Activated CD8-positive, alpha-beta memory T cell treated with anti-CD3 and anti-CD28 coated beads for 1 hour (primary cell): ENCODE measurements around the gene NUDT1.

Experiments
- DNase-seq, 2 donors: peaks; one replicate each; pipeline ENCODE4 v3.0.0-alpha.2; 2020; ENCODE audit warnings: low read depth in 1 of 2; ENCODE audit errors: extremely low read depth in 1 of 2

Gene NUDT1

GRCh38 chr7:2241580-2242540 lies at the start of gene NUDT1, which contains the start of gene MRM2:
Gene NUDT1 (plus strand): TSS chr7:2242226. CDS start chr7:2244575, 2,349 bp downstream.
Gene MRM2 (minus strand): TSS chr7:2242205. CDS start chr7:2242169, 36 bp downstream.
- peak in 1 of 2 donors; percentile 59 for DNase-seq

- no peak for DNase-seq
Measured at GRCh38 chr7:2192831-2193534, 49.0 kb upstream of the NUDT1 start.

DNA sequence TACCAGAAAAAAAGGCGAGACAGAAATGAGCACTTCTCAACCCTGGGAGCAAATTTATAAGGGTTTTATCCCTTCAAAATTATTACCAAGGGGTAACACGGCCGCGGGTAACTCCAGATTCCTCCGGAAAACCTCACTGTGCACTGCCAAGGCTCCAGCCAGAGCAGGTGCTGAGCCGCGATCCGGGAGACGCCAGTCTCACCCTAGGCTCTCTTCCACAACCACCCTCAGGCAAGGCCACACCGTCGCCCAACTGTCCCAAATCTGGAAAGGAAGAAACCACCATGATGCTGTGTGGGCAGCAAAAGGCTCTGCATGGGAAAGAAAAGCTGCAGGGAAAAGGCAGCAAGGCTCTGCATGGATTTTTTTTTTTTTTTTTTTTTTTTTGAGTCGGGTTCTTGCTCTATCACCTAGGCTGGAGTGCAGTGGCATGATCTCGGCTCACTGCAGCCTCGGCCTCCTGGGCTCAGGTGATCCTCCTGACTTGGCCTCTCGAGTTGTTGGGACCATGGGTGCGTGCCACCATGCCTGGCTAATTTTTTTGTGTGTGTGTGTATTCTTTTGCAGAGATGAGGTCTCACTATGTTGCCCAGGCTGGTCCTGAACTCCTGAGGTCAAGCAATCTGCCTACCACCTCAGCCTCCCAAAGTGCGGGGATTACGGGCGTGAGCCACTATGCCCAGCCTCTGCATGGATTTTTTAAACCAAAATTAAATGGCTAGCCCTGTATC lies 48.3 kb upstream of the NUDT1 start:
- no peak for DNase-seq

DNA sequence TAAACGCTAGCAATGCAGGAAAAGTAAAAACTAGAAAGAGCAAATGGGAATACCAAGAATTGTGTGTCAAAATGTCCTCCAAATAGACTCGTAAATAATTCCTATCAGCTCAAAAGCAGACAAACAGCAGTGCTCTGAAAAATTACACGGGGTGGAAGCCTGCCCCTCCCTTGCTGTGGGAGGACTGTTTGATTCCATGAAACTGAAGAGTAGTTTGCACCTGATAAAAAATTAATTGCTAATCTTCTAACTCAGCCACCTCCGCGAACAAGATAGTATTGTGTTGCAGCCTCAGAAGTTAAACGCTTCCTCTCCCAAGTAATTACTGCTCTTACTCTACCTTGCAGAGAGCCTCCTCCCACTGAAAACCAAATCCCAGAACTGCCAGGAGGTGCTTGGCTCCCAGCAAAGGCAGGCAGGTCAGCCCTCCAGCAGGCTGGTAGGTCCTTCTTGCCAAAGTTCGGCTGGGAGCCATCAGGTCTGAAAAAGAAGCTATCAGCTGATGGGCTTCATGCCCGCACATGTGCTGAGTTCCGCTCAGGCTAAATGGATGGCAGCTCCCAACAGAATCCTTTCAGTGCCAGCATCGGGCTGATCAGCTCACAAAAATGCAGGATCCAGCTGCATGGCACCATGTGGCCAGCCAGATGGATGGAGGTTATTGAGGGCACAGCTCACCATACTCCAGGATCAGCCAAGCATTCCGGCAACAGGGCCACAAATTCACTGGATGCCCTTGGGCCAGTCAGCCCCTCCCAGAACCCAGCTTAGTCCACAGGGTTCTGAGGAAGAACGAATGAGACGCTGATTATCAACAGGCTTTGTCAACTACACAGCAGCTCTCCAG lies 46.4 kb upstream of the NUDT1 start:
- DNase-seq, result no peak

DNA sequence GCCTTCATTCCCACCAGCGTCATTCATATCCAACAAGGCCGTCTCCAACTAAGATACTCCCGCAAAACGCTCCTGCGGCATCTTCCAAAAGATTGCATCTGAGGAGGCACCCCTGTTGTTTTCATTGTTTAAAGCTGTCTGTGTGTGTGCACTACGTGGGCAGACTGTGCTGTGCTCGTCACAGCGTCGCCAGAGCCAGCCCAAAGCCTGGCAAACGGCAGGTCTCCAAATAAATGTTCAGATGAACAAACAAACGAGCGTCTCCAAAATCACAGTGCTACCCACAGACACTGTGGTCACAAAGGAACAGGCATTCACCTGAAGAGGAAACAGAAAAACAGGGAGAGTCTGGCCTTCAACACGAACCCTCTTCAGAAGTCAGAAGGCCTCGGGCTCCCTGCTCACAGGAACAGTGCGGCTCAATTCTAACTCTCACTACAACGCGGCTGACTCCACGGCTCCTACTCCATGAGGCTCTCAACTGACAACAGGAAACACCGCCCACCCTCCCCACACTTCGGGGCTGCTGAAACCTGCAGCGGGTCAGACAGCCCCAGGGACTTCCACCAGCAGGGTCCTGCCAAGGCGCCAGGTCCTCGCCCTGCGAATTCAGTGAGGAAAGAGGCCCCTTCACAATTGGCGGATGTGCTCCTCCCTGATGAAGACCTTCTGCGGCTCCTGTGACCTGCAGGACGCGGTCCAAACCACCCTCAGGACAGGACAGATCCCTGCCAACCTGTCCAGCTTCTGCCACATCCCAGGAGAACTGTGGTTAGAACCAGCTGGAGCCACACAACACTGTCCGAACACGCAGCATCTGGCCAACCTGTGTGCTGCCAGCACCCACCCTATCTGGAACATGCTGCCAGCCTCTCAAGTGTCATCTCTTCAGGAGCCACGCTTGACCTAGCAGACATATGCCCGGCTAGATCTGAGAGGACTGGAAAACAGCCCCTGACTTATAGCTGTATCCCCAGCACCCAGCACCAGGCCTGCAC lies 45.3 kb upstream of the NUDT1 start:
- no peak for DNase-seq

GRCh38 chr7:2197436-2198155 lies 44.4 kb upstream of the NUDT1 start:
- no peak for DNase-seq

GRCh38 chr7:2198206-2198605 lies 43.8 kb upstream of the NUDT1 start:
- no peak for DNase-seq

DNA sequence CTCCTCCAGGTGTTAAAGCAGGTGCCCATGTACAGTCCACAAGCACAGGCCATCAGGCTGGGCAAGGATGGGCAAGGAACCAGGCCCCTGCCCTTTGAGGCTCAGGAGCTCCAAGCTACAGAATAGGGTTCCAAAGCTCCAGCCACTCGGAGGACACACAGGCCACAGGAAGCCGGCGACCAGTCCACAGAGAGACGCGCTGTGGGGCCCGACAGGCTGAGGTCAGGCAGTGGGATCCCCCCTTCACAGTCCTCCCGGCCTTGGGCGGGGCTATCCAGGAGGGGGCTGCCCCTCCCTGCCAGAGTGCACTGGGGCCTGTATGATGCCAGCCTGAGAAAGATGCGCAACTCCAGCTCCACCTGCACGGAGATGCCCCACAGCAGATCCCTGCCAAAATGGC lies 43.3 kb upstream of the NUDT1 start:
- DNase-seq, result no peak

DNA sequence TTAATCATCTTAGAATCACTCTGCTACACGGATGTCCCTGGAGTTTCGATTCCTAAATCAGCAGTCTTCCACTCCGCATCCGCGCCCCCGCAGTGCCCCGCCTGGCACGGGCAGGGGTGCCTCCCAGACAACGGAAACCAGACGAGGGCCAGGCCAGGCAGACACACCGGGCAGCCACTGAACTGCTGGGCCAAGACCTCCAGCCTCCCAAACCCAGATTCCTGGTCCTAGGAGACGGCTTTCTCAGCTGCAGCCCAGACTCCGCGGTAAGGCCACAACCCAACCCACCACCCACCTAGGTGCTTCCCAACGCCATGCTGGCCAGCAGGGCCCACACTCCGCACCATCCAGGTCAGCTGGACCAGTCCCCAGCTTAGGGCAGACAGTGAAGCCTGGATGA lies 42.5 kb upstream of the NUDT1 start:
- DNase-seq, result no peak

GRCh38 chr7:2199956-2200583 lies 42.0 kb upstream of the NUDT1 start:
- no peak for DNase-seq

DNA sequence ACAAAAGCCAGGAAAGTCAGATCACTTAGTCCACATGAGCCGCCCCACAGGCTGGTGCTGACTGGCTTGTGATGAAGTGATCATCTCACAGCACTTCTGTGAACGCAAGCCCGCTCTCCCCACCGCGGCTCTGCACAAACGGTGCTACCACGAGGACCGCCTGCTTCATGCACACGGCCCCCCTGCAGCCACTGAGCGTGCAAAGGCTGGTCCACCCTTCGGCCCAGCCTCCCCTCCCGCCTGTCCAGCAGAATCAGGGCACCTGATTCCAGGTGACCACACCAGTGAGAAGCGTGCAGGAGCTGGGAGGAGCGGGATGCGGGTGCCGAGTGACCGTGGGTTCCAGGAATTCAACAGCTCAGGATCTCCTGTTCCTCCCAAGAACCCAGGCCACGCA lies 41.4 kb upstream of the NUDT1 start:
- no peak for DNase-seq

GRCh38 chr7:2201128-2201527 lies 40.9 kb upstream of the NUDT1 start:
- no peak for DNase-seq

GRCh38 chr7:2201686-2202360 lies 40.2 kb upstream of the NUDT1 start:
- DNase-seq, result no peak

DNA sequence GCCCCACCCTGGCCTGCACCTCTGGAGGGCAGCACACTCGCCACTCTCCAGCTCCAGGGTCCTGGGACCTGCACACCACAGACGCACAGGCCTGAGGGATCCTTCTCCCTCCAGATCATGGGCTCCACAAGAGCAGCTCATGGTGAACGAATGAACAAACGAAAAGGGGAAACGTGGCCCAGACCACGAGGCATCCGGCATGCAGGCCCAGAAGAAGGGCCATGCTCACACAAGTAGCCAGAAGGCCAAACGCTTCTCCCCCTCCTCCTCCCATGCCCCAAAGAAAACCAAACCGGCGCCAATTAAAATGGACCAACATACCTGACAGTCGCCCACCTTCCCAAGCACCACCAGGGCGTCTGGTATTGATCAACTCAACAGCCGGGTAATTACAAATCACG lies 39.7 kb upstream of the NUDT1 start:
- DNase-seq, result no peak

GRCh38 chr7:2202901-2203765 lies 38.9 kb upstream of the NUDT1 start:
- no peak for DNase-seq

- DNase-seq, result no peak
Measured at GRCh38 chr7:2203766-2204300, 38.2 kb upstream of the NUDT1 start.
